ENCODE measurements around the gene GALC. TPM values are rescaled to one million over a fixed set of nuclear protein-coding genes. Genes with fewer than 3 reads are reported as not detected.

The GALC gene
- total and polyA plus RNA-seq, 8 donors, result 2.3 to 50.4 (median 11.0) TPM

GRCh38 chr14:87952307-87953094 is 40.5 kb downstream of the GALC start:
- DNase-seq, result no peak
- TF ChIP-seq POLR2A (IDR thresholded peaks at IDR 0.05) (no peak), POLR2AphosphoS5 (IDR thresholded peaks at IDR 0.05) (no peak), CTCF (IDR thresholded peaks at IDR 0.05) (no peak), EP300 (IDR thresholded peaks at IDR 0.05) (no peak)
- intact Hi-C loops (cut with DNase I; ENCODE audit: low total_unique reads), result no loop called here
- Histone ChIP-seq H3K27me3 (no peaks in the 10 kb centered on the region), H3K4me3 (no peak overlapping the region), H3K36me3 (peaks cover 1 to 43% (median 29%) of the 10 kb centered on the region in 4 donors), H3K9me3 (no peaks in the 10 kb centered on the region), H3K27ac (no peak overlapping the region), H3K4me1 (peaks cover 0 to 20% (median 12%) of the 10 kb centered on the region in 4 donors)
- 52 to 72% (median 66%) methylated on average over 3 of the region's 3 CpGs for WGBS, 5 donors

DNA sequence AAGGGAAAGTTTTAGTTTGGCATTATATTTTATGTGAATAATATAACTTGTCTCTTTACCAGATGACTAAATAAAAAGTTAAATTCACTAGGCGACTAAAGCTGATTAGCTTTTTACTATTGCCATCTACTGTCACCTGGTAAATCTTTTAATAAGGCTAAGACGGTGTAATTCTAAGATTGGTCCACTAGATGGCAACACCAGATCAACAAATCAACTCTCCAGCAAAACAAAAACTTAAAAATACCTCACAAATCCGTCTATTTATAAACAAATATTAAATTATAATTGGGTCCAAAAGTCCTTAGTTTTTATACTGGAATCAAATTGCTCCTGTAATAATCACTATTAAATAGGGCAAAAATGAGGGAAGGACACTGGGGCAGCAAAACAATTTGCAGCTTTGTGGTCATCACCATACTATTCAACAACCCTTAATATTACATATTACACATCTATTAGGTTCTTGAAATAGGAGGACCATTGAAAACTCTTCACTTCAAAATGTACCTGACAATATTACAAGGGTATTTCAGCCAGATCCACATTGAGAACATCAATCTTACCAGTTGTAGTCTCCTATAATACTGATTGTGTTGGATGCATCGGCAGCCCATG is 47.9 kb downstream of the GALC start:
- intact Hi-C loops (cut with DNase I; ENCODE audit: low total_unique reads), result no loop called here
- no peak overlapping the region for H3K27ac ChIP-seq
- H3K27me3 ChIP-seq, result no peaks in the 10 kb centered on the region
- 26 to 27% (median 26%) methylated on average over 4 of the region's 4 CpGs for WGBS, 5 donors
- no peaks in the 10 kb centered on the region for H3K9me3 ChIP-seq
- H3K4me3 ChIP-seq, result no peak overlapping the region
- TF ChIP-seq POLR2A (IDR thresholded peaks at IDR 0.05), result no peak
- TF ChIP-seq CTCF (IDR thresholded peaks at IDR 0.05), result peak in 5 of 7 experiments; percentile 54 to 72 (median 57)
- H3K36me3 ChIP-seq, result peaks cover 10 to 86% (median 75%) of the 10 kb centered on the region in 4 donors
- DNase-seq, result peak in 1 of 2 donors; percentile 73
- no peaks in the 10 kb centered on the region for H3K4me1 ChIP-seq

GRCh38 chr14:87940894-87941293 is 52.1 kb downstream of the GALC start:
- Histone ChIP-seq H3K4me1 (peaks cover 0 to 2% (median 0%) of the 10 kb centered on the region in 4 donors), H3K27me3 (no peaks in the 10 kb centered on the region), H3K27ac (no peak overlapping the region), H3K4me3 (no peak overlapping the region), H3K36me3 (peaks cover 5 to 63% (median 56%) of the 10 kb centered on the region in 4 donors), H3K9me3 (no peaks in the 10 kb centered on the region)
- intact Hi-C loops (cut with DNase I; ENCODE audit: low total_unique reads), result no loop called here
- DNase-seq, result no peak
- no peak for TF ChIP-seq POLR2A (IDR thresholded peaks at IDR 0.05)
- no peak for TF ChIP-seq POLR2AphosphoS5 (IDR thresholded peaks at IDR 0.05)
- TF ChIP-seq EP300 (IDR thresholded peaks at IDR 0.05), result no peak
- TF ChIP-seq CTCF (IDR thresholded peaks at IDR 0.05), result no peak
- 89 to 96% (median 94%) methylated on average over 2 of the region's 2 CpGs for WGBS, 5 donors

- intact Hi-C loops (cut with DNase I; ENCODE audit: low total_unique reads), result no loop called here
- H3K9me3 ChIP-seq, result no peaks in the 10 kb centered on the region
- DNase-seq, result no peak
- H3K36me3 ChIP-seq, result peaks cover 5 to 58% (median 54%) of the 10 kb centered on the region in 4 donors
- no peaks in the 10 kb centered on the region for H3K27me3 ChIP-seq
- no peak for TF ChIP-seq POLR2A (IDR thresholded peaks at IDR 0.05)
- no peak for TF ChIP-seq POLR2AphosphoS5 (IDR thresholded peaks at IDR 0.05)
- no peak for TF ChIP-seq EP300 (IDR thresholded peaks at IDR 0.05)
- TF ChIP-seq CTCF (IDR thresholded peaks at IDR 0.05), result no peak
- no peak overlapping the region for H3K4me3 ChIP-seq
- no peak overlapping the region for H3K27ac ChIP-seq
- H3K4me1 ChIP-seq, result peaks cover 0 to 2% (median 0%) of the 10 kb centered on the region in 4 donors
- 87 to 95% (median 90%) methylated on average over 3 of the region's 3 CpGs for WGBS, 5 donors
These were observed 52.6 kb downstream of the GALC start for GRCh38 chr14:87940382-87940781.
